ENCODE data around the gene CEP20.

CEP20 gene

GRCh38 chr16:15830832-15831451, 57.5 kb downstream of the CEP20 start:
- DNase-seq = no peak

- DNase-seq = no peak
Observed at GRCh38 chr16:15829460-15829859, 58.9 kb downstream of the CEP20 start.

- DNase-seq = no peak
Observed at GRCh38 chr16:15827709-15828343, 60.6 kb downstream of the CEP20 start.

GRCh38 chr16:15827299-15827698, 61.1 kb downstream of the CEP20 start:
- DNase-seq = no peak

- DNase-seq = no peak
Observed at GRCh38 chr16:15825750-15826305, 62.6 kb downstream of the CEP20 start.

GRCh38 chr16:15822957-15823356, 65.4 kb downstream of the CEP20 start:
- no peak for DNase-seq

- DNase-seq = no peak
Observed at GRCh38 chr16:15820837-15821236, 67.6 kb downstream of the CEP20 start.

- DNase-seq = no peak
Observed at GRCh38 chr16:15819046-15819445, 69.4 kb downstream of the CEP20 start.

- no peak for DNase-seq
Observed at GRCh38 chr16:15817446-15817845, 71.0 kb downstream of the CEP20 start.

GRCh38 chr16:15816228-15816627, 72.2 kb downstream of the CEP20 start:
- no peak for DNase-seq

Data from T-helper 1 cell (primary cell).